ENCODE results near the gene SLC35C1.

SLC35C1 gene

DNA sequence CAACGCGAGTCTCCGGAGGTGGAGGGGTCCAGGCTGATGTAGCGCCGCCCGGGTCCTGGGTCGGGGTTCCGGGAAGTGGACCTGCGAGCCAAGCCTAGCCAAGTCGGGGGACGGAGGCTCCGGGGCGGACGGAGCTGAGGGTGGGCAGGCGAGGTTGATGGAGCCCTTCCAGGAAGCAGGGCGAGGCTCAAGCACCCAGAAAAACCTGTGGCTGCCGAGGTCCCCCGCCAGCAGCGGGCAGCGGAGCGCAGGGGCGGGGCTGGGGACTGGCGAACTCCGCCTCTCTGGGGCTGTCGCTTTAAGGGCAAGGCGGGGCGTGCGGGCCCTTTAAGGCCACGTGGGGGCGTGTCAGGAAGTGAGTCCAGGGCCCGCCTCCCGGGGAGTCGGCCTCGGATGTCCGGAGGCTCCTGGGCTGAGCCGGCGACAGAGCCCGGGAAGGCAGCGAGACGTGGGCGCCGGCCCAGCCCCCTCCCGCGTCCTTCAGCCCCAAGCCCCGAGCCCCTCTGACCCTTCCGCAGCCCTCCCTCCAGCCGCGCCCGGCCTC is at the start of gene SLC35C1:
SLC35C1 (plus strand) TSS at position 389 of the 544 bp plus-strand sequence. CDS start 653 bp downstream, outside the sequence.
- DNase-seq (ENCODE audit: low read depth) = peak; percentile 81

DNA sequence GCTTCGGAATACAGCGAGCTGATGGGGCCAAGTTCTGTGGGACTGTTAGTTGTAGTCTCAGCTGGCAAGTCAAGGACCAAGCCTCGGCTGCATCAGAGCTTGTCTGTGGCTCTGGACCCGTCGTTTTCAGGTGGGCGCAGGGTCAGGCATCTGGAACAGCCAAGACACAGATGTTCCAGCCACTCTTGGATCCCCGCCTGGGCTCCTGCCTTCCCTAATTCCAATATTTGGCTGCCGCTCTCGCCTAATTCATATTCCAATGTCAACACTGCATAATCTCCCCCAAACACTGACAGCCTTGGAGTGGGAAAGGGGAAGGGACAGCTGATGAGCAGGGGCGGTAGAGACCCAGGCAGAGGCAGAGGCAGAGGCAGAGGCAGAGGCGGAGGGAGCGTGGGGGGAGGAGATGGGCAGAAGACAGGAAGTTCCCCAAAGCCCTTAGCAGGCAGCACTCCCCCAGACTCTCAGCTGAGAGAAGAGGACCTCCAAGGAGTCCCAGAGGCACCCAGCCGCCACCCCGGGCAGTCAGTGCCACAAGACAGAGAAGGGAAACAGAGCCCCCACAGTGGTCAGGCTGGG is 49.6 kb upstream of the SLC35C1 start:
- DNase-seq (ENCODE audit: low read depth) = no peak

DNA sequence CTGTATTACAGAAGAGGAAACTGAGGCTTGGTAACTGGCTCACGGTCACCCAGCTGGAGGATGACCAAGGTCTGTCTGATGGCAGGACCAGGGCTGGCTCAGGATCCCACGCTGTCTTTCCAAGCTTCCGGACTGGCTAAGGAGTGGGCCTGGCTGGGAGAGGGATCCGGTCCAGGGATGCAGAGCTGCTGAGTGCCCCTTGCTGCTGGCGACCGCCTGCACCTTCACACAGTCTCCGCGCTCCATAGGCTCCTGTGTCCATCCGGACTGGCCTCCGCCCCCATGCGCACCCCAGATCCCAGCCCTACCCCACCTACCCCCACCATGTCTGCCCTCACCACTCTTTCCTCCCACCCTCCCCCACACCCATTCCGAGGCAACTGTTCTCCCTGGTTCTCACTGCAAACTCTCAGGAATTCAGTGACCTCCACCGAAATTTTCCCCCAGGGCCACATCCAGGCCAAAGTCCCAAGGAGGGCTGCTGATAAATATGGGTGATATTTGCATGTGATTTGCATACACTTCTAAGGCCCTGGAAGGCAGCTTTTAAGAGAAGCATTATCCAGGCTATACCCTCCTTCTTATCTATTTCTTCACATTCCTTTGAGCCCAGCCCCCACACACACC is 48.5 kb upstream of the SLC35C1 start:
- DNase-seq (ENCODE audit: low read depth) = no peak

DNA sequence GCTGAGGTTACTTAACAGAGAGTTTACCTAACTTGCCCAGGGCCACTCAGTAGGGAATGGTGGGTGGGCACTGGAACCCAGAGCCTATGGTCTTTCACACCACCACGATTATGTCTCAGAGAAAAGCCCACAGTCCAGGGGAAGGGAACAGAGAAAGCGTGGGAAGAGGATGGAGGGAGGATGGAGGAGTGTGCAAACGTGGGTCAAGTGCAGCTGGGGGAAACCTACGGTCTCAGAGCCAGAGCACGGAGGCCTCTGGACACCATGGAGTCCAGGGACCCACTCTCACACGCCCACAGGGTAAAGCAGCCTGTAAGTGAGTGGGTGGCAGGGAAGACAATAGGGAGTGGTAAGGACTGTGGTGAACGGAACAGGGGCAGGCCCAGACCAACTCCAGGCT is 47.3 kb upstream of the SLC35C1 start:
- DNase-seq (ENCODE audit: low read depth) = no peak

DNA sequence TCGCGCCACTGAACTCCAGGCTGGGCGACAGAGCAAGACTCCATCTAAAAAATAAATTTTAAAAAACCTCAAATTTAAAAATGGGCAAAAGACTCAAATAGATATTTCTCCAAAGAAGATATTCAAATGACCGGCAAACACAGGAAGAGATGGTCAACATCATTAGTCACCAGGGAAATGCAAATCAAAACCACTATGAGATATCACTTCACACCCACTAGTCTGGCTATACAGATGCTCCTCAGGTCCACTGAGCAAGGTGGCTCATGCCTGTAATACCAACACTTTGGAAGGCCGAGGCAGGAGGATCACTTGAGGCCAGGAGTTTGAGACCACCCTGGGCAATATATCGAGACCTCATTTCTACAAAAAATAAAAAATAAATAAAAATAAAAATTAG is 43.3 kb upstream of the SLC35C1 start:
- no peak for DNase-seq (ENCODE audit: low read depth)

DNA sequence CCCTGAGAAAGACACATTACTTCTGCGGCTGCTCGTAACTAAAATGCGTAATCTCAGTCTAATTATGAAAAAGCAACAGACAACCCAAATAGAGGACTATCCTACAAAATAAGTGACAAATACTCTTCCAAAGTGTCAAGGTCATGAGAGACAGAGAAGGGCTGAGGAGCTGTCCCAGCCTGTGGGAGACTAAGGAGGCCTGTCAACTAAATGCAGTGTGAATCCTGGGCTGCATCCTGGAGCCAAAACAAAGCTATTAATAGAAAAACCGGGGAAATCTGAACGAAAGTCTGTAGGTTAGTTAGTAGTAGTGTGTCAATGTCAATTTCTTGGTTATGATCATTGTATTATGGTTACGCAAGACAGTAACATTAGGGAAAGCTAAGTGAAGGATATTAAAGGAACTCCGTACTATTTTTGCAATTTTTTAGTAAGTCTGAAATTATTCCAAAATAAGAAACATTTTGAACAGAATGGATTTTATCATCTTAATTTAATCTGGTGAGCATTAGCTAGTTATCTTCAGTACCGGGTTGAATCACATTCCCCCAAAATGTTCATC is 39.8 kb upstream of the SLC35C1 start:
- DNase-seq (ENCODE audit: low read depth) = no peak

DNA sequence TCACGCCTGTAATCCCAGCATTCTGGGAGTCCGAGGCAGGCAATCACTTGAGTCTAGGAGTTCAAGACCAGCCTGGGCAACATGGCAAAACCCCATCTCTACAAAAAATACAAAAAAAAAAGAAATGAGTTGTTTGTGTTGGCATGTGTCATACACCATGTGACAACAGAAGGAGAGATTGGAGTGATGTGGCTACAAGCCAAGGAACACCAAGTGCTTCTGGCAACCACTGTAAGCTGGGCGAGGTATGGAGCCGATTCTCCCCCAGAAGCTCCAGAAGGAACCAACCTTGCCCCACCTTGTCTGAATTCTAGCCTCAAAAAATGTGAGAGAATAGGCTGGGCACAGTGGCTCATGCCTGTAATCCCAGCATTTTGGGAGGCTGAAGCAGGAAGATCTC is 39.1 kb upstream of the SLC35C1 start:
- no peak for DNase-seq (ENCODE audit: low read depth)

DNA sequence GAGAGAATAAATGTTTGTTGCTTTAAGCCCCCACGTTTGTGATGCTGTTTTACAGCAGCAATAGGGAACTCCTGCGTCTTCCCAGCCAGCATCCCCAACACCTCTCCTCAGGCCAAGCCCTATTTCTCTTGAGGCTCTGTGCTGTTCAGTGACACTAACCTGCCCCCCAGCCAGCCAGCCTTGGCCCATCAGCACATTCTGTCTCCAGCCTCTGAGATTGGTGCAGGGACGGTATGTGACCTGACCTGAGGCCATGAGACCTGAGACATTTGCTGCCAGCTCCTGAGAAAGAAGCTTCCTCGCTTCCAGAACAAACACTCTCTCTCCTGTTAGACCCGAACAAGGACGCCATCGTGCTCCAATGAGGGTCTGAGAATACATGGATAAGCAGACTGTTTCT is 38.5 kb upstream of the SLC35C1 start:
- DNase-seq (ENCODE audit: low read depth) = no peak

DNA sequence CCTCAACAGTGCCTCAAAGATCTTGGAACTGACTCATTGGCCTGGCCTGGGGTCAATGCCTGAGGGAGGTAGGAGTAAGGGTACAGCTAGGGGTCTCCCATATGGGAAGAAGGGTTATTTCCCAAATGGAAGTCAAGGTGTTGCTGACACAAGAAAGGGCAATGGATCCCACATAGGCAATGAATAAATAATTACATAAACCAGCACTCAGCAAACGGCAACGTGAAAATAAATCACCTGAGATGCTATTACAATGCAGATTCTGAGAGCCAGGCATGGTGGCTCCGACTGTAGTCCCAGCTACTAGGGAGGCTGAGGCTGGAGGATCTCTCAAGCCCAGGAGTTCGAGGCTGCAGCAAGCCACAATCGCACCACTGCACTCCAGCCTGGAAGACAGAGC is 36.5 kb upstream of the SLC35C1 start:
- DNase-seq (ENCODE audit: low read depth) = no peak

DNA sequence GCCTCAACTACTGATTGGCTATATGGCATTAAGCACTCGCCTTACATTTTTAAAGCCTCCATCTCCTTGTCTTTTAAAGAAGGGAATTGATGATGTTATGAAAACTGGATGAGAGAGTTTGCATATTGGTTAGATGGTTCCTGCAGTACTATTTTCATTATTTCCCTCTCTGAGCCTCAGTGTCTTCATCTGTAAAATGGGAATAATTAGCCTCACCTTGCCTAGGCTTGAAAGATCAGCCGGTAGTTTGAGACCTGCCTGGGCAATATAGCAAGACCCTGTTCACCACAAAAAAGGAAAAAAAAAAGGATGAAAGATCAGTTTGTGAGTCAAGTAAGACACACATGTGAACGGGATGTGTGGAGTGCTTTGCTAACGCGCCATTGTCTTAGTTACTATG is 35.0 kb upstream of the SLC35C1 start:
- no peak for DNase-seq (ENCODE audit: low read depth)

DNA sequence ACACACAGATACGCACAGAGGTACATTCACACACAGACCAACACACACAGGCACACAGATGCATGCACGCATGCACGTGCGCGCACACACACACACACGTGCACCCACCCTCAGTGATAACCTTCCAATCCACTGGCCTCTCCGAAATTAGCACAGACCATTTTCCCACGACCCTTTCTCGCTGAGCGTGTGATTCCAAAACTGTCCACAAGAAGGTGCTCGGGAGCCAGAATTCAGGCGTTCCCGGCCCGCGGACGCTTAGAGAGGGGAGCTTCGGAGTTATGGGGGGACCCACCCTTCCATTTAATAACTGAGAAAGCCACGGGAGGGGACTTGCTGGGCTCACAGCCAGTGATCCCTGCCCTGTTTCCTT is 33.8 kb upstream of the SLC35C1 start:
- DNase-seq (ENCODE audit: low read depth) = peak; percentile 30

DNA sequence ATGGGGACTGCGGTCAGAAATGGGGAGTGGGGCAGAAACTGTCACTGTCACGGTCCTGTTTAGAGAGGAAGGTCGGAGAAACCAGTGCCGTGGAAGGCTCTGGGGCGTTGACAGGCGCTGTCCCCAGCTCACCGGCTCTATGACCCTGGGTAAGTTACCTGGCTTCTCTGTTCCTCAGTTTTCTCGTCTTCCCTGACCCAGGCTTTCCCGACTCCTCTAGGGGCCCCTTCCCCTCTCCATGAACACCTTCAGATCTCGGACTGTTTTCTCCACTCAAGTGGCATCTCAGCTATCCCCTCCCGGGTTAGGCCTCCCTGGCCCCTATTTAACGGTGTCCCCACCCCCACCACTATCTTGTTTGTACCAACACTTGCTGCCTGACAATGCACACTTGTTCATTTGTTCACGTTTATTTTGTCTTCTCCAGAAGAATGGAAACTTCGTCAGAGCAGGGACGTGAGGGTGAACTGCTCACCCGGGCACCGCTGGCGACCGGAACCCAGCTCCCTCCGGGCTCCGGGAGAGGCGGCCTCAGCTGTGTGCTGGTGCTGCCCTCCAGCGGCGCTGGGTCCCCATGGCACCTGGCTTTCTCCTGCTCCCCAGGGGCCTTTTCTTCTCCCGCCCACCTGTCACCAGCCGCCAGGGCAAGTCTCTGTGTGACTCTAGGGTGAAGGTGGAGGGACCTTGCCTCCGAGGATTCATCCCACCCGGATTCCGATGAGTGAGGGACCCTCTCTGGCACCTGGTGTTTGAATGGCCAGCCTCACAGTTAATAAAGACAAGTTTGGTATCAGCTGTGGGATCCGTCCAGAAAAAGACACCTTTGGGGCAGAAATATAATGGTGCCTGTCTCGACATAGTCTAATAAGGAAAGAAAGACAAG is 33.1 kb upstream of the SLC35C1 start:
- DNase-seq (ENCODE audit: low read depth) = peak; percentile 36

DNA sequence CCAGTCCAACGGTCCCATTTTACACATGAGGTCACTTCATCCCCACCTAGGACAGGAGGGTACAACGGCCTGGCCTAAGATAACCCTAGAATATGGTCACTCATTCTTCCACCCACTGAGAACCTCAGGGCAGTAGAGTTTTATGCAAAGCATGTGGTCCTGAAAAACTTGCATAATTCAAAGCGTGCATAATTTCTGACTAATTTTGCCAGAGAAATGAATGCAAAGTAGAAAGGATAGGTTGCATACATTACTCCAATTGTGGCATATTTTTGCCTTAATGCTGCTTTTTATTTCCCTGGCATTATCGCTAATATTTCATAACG is 32.5 kb upstream of the SLC35C1 start:
- no peak for DNase-seq (ENCODE audit: low read depth)

DNA sequence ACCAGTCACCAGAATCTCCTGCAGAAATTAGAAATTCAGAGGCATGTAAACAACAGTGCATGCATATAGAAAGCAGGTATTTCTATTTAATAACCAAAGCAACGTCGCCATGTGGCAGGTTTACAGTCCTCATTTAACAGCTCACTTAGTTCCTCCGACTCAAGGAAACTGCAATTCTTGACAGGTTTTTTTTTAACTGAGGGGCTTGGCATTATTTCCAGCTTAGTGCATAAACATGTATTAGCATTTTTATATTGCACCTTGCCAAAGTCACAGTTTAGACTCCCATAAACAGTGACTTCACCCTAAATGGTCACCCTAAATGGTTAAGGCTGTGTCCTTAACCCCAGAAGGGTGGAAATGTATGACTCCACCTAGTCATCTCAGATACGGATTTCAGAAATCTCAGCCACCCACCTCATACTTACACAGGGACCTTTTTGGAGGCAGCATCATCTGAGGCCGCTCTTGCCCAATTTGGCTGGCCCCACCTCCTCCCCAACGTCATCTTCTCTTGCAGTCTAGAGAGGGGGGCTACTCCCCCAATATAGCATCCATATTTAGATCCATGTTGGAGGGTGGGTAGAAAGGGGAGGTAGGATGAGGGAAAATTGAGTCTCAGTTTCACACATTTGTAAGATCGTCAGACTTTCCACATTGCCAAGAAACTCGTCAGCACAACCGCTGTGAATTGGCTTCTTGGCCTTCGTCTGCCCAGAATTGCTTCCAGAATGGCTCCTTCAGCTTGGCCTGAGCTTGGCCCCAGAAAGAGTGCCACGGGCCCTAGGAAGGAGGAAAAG is 31.8 kb upstream of the SLC35C1 start:
- DNase-seq (ENCODE audit: low read depth) = no peak

DNA sequence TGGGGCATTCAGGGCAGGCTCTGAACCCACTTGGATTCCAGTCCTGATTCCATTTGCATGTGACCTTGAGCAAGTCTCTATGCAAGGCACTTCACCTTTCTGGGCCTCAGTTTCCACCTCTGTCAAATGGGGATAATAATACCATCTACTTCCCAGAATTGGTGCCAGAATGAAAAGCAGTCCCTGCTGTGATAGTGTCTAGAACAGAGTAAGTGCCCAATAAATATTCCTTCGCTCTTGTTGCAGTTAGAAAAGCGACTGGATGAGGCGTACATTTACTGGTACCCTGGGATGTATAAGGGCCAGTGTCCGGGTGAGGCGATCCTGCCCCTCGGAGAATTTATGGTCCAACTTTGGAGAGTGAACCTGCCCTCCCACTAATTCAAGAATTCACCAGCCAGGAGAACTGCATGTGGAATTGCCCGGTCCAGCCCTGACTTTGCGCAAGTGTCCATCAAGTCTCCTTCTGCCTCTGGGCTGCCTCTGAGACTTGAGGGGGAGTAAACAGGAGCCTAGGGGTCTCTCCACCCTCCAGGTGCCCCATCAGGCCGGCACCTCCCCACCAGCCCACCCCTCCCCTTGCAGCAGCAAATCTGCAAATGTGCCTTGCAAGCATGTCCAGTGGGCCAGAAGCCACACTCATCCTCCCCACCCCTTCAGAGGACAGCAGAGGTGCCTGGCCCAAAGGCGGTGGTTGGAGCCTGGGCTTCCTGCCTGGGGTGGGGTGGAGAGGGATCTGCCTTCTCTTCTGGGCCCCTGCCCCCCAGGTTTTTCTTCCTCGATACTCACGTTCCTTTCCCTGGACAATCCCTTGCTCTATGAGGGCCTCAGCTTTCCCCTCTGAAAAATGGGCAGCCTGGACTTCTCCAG is 30.9 kb upstream of the SLC35C1 start:
- no peak for DNase-seq (ENCODE audit: low read depth)

DNA sequence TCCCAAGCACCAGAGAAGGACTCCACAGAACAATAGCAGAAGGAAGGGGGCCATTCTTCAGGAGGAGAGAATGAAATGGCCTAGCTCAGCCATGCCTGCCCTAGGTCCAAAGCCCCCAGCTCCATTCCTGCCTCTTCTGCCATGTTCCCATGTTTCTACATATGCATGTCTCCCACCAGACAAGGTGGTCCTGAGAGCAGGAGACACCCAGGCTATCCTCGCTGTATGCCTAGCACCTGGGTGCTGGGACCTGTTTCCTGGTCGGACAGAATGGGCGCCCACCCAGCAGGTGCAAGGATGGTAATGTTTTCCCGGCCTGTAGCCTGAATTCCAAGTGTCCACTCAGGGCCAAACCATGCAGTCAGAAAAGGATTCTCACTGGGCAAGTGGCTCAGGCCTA is 30.2 kb upstream of the SLC35C1 start:
- DNase-seq (ENCODE audit: low read depth) = no peak

DNA sequence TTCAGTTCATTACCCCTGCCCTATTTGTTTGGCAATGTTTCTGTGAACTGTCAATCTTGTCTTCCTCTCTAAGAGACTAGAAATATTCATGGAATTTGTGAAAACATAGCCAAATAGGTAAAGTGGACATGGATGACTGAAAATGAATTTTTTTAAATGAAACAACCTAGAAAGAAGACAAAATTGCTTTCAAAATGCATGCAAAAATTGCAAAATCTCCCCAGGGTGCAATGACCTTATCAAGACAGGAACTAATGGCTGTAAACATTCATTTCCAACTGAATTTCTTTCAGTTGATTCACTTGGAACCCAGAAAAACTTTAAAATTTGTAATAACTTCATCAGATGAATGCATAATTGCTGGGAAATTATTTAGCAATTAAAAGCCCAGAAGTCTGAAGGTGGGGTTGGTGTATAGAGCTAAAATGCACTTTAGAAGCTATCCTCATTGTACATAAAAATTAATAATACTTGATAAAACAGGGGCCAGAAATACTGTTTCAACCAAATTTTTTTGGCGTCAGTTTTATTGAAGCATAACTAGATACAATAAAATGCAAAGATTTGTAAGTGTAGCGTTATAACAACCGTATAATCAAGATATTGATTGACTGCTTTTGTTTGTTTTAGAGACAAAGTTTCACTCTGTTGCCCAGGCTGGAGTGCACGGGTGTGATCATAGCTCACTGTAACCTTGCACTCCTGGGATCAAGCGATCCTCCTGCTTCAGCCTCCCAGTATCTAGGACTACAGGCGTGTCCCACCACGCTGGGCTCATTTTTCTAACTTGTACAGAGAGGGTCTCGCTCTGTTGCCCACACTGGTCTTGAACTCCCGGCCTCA is 27.6 kb upstream of the SLC35C1 start:
- DNase-seq (ENCODE audit: low read depth) = no peak

DNA sequence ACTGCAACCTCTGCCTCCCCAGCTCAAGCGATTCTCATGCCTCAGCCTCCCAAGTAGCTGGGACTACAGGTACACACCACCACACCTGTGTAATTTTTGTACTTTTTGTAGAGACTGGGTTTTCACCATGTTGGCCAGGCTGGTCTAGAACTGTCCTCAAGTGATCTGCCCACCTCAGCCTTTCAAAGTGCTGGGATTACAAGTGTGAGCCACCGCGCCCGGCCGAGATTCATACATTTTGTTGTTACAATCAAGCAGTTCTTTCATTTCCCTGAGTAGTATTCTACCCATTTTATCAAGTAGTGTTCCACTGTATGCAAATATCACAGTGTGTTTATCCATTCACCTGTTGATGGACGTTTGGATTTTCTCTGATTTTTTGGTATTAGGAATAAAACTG is 26.6 kb upstream of the SLC35C1 start:
- DNase-seq (ENCODE audit: low read depth) = no peak

DNA sequence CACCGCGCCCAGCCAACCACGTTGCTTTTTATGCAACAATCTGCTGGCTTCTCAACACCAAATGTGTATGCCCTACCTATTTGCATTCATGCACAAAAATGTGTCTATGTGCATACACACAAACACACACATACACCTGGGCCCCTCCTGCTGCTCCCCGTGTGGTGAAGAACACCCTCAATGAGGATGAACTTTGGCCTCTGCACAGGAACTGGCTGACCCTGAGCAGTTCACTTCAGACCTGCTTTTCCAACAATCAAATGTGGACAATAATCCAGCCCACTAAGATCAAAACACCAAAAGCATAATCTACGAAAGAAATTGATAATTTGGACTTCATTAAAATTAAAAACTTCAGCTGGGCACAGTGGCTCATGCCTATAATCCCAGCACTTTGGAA is 25.3 kb upstream of the SLC35C1 start:
- DNase-seq (ENCODE audit: low read depth) = no peak

DNA sequence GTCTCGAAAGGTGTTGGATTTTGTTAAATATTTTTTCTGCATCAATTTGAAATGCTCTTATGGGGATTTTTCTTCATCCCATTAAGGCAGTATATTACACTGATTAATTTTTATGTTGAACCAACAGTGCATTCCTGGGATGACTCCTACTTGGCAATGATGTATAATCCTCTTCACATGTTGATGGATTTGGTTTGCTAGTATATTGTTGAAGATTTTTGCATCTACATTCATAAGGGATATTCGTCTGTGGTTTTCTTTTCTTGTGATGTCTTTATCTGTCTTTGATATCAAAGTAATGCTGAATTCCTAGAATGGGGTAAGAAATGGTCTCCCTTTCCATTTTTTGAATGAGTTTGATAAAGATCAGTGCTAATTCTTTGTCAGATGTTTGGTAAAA is 18.7 kb upstream of the SLC35C1 start:
- DNase-seq (ENCODE audit: low read depth) = no peak

All from HS-27A (cell line).